Limb (tissue), 2 donors: ENCODE data around the gene ZNF385A.
A peak's percentile ranks its signal among the peaks of the same experiment; 100 is the strongest.

Source experiments
- DNase-seq, 2 donors: peaks; one replicate each; pipeline ENCODE4 v3.0.0-alpha.2; 2016; ENCODE audit errors: extremely low spot score in 2 of 2

The ZNF385A gene

DNA sequence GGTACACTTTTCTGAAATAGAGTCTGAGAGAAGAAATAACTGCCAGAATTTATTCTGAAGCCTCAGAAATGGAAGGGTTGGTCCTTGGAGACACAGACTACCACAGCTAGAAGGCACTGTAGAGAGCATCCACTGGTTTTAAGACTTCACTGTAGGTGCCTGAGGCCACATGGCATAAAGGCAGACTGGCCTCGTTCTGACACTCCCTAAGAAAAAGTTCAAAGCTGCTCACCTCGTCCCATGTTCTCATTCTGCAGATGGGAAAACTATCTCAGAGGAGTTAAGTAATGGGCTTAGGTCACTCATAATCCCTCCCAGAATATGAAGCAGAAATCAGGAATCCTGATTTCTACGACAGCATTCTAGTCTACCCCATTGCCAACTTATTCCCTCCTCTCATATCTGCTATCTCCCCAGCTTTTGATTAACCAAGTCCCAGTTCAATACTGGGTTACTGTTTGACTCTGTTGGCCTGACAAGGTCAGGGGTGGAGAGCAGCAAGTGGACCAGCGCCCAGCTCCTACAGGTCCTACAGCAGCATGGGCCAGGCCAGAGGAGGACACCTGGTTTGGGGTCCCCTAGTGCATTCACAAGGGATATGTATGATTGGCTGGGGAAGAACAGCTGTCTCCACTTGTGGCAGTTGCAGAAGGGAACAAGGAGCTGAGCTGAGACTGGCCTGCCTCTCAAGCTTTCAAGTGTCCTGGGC is 30.8 kb upstream of the ZNF385A start:
- DNase-seq: no peak

DNA sequence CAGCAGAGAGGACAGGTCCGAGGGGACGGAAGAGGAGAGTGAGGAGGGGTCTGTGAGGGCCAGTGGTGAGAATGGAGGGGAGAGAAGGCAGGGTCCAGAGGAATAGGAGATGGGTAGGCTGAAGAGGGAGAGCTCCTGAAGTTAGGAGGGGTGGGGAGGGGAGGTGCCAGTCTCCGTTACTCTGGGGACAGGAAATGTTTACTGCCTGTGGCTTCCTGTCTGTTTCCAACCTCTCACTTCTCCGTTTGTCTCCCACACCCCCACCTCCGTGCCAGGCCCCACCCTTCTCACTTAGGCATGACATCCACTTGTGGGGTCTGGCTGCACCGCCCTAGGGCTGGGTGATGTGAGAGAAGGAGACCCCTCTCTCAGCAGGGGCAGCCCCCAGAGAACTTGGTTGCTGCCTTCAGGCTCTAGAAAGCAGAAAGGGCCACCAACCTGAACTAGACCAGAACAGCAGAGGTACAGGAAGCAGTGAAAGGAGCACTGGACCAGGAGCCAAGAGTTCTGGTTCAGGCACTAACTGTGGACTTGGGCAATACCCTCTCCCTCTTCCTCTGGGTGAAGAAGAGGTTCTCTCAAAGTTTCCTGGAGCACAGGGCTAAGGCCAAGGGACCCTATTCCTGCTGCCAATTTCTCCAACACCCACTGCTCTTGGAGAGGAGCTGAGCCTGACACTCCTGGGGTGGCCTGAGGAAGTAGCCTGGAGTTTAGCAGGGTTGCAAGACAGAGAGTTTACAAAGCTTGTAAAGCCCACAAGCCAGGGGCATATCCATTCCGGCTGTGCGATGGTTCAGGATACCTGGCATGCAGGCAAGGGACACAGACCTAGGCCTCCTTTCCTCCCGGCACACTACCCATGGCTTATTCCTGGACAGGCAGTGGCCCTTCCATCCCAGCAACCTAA is 29.0 kb upstream of the ZNF385A start:
- no peak for DNase-seq

DNA sequence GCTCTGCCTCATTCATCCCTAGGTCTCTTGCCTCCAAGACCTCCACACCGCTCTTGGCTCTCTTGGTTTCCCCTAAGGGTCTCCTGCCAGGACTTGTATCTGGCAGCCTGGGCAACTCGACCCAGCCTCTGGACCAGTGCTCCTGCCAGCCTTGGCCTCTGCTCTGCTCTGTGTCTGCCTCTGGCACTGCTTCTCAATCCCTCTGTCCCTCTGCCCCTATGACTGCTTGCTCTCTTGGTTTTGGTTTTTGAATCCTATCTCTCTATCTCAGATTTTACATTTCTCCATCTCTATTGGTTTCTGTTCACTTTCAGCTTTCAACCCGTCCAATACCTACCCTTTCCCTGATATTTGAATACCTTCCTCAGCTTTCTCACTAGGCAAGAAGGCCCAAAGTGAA is 28.3 kb upstream of the ZNF385A start:
- DNase-seq: no peak

DNA sequence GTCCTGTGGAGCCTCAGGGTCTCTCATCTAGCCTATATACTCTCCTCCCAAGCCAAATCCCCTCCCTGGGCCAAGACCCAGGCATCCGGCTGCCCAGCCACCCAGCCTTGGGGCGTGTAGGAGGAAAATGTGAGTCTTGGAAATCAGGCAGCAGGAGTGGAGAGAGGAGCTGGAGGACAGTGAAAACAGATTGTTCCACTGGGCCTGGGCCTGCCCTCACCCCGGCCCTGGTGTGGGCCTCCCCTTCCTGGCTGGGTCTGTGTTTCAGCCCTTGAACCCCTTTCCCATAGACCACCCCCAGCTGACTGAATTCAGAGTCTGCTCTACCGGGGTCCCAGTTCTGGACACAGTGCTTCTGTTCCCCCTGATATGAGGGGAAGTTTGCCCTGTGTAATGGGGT is 27.8 kb upstream of the ZNF385A start:
- DNase-seq: no peak

DNA sequence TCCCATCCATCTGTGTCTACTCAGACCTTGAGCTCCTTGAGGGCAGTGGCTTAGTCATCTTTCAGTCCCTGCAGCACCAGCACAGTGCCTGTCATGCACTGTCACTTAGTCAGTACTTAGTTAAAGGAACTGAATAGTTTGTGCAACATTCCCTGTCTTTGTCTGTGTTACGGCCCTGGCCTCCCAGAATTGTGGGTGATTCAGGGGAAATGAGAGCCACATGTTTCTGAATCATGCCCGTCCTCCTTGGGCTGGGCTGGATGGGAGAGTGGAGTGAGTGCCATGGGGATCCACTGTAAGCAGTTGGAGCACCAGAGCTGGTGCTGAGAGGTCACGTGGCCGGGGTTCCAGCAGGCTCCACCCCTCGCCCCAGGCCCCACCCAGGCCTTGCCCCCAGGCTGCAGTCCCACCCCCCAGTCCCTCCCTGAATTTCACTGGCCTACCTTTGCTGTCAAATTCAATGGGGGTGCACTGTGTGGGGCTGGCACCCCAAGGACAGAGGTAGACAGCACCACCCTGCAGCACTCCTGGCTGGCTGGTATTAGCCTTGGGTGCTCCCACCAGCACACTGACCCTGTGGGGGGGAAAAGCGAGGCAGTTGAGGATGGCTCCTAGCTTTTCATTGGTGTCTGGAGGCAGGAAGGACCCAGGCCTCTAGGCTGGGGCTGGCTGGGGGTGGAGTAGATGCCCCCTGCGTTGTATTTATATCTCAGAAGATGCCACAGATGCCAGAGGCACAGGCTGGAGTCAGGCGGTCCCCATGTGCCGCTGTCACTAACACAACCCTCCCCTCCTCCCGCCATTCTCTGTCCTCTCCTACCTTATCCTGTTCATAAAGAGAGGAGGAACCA is 27.1 kb upstream of the ZNF385A start:
- no peak for DNase-seq

DNA sequence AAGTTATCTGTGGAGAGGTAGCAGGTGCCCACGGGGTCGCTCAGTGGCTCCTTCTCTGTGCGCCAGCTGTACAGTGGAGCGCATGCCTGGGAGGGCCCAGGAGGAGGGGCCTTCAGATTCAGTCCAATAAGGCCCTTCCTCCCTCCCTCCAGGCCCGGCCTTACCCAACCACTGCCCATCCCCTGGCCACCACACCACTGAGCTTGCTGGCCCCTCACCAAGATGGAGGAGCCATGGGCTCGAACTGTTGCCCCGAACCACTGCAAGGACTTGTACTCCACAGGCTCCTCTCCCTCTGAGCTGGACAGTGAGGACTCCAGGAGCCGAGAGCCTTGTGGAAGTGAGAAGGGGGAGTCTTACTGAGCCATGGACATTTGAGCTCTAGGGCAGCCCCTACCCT is 24.7 kb upstream of the ZNF385A start:
- DNase-seq: no peak

DNA sequence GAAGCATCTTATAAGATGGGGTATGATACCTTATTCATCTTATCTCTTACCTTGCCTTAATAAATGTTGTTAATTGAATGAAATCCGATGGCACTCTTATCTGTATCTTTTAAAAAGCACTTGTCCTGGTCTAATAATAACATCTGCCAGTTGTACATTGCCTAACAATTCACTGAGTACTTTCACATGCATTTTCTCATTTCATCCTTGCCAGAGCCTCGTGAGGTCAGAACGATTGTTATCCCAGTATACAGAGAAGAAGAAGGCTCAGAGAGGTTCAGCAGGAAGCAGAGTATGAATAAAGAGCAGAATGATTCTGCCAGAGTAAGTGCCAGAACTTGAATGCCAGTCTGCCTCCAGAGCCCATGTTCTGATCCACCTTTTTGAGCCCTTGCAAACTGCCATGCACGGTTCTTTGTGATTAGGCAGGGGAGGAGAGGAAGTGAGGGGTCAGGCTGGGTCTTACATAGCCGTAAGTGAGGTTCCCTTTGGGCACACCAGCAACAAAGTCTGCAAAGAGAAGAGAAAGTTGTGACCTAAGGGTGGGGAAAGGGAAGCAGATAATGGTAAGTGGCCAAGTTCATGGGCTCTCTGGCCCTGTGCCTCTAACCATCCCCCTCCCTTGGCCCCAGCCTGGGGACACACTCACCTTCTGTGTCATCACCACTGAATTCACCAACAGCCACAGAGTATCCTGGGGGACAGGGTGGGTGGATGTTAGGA is 22.8 kb upstream of the ZNF385A start:
- no peak for DNase-seq

DNA sequence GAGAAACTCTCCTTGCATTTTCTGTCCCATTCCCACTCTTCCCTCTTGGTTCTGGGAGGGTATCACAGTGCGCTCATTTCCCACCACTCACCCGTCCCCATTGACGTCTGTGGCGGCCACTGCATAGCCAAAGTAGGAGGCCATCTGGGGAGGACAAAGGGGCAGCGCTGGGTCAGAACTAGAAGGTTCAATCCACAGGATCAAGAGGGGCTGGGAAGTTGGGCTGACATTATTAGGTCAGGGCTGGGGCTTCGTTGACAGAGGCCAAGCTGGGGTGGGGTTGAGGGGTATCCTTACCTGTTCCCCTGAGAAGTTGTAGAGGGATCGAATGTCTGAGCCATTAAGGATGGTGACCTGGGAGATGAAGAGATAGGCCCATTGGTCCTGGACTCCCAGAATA is 21.0 kb upstream of the ZNF385A start:
- no peak for DNase-seq

DNA sequence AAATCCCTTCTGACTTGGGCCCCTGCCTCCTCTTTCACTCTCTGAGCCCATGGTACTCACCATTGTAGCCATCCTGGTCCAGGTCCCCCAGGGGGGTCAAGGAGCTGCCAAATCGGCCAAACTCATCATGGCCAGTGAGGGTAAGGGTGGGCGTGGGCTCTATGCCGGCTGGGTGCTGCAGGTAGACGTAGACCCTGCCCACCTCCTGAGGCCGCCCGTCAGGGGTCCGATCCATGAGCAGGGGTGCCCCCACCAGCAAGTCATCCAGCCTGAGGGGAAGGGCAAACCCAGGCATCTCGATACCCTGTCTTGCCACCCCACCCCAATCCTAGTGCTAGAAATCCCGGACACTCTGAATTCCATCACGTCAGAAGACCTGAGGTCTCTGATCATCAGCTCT is 20.6 kb upstream of the ZNF385A start:
- DNase-seq: no peak

DNA sequence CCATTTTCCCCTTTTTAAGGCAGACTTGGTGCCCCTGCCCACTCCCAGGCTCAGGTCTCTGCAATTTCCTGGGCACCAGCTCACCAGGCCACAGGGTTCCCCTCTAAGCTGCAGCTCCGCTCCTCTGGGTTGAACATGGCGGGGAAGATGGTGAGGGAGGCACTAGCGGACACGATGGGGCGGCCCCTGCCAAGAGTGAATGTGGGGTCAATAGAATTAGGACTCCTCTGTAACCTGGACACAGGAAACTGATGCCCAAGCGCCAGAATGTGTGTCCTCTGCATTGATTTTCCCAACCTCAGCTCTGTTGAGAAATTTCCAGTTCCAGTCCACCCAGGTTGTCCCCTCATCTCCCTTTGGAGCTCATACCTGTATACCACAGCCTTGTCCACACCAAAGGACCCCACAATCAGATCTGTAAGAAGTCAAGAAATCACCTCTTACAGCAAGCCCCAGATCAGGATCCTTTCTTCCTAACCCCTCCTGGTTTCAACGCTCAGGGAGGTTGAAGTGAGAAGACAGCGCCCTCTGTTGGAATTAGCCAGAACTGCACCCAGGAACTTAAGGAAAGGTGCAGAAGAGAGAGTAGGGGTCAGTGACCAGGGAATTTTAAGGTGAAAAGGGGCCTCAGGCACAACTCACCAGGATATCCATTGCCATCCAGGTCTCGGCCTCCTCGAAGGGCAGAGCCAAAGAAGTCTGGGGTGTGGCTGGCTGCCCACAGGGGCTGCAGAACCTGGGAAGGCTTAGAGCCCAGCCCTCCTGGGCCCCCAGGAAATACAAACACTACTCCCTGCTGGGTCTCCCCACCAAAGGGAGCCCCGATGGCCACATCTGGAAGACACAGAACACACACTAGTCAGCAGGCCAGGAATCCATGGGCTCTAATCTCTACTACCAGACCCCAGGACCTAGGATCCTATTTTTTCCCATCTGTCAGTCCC is 19.8 kb upstream of the ZNF385A start:
- DNase-seq: no peak

DNA sequence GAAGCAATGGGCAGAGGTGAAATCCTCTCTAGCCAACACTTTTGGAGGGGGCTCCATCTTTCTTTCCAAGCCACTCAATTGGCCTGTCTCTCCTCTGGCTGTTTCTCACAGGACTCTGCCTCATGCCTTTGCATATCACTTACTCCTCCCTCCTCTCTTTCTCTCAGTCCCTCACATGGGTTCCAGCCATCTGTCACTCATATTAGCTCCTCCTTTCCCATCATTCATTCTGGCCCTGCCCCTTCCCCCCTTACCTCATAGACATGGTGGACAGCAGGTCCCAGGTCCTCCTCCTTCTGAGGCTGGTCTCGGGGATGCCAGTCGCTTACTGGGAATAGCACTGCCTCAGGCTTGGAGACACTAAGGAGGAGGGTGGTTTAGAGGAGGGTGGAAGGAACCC is 16.6 kb upstream of the ZNF385A start:
- no peak for DNase-seq

DNA sequence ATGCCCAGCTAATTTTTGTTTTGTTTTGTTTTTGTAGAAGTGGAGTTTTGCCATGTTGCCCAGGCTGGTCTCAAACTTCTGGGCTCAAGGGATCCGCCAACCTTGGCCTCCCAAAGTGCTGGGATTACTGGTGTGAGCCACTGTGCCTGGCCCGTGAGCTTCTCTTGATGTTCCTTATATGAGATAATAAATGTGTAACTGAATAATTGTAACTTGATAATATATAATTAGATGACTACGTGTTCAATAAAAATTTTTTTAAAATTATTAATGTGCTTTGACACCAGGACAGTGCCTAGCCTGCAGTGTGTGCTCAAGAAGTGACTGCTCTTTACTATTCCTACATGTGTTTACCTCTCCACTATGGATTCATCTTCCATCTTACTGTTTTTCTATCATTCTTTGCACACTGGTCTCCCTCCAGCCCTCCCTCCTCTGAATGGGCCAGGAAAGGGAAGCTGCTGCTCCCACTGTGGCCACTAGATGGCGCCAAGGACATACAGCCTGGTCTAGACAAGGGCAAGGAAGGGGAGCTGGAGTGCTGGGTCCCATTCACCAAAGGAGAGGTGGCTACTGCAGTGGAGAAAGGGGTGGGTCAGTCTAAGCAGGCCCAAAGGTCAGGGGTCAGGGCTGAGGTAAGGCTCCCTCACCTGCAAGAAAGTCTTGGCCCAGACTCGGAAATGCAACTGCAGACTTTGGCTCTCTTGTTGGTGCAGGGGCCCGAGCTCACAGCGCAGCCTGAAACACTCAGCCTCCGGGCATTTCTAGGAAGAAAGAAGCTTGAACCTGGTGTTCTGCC is 14.7 kb upstream of the ZNF385A start:
- peak; percentile 77 to 94 for DNase-seq

DNA sequence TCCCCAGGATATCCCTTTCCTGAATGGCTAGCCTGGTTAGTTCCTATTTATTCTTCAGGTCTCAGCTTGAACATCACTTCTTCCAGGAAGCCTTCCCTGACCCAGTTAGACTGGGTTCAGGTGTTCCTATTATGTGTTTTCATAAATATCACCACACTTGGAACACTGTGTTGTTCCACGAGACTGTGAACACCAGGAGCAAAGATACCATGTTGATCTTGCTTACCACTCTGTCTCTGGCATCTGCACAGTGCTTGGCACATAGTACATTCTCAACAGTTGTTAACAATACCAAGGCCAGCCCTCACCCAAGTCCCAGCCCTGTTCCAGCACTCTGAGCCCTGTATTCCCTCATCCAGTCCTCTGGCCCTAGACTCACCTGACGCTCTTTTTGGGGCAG is 13.7 kb upstream of the ZNF385A start:
- DNase-seq: no peak

DNA sequence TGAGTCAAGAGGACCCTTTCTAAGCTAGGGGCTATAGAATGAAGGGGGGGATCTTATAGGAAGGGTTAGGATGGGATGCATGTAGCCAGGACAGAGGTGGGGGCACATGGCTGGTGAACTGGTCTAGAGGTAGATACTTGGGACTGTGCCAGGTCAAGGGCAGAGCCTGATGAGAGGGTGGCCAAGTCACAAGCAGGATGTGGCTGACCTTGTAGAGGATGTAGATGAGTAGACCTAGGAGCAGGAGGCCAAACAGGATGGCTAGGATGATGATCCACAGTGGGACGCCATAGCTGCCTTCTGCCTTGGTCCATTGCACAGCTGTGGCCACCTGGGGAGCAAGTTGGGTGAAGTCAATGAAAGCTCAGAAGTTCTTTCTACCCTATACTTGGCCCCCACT is 12.6 kb upstream of the ZNF385A start:
- DNase-seq: no peak

DNA sequence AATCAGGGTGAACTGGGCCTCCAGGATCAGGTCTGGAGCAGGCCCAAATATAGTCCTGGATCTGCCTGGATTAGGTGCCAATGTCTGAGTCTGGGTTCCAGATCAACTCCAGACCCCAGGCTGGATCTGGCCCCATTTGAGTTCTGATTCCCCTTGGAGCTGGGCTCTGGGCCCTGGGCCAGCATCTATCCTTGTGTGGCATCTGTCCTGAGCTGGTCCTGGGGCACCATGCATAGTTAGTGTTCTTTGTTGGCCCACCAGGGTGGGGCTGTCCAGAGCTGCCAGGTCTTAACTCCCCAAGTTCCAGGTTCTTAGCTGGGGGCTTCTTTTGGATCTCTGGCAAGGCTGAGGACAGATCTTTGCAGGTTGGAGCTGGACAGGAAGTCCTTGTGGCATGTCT is 11.0 kb upstream of the ZNF385A start:
- DNase-seq: no peak

DNA sequence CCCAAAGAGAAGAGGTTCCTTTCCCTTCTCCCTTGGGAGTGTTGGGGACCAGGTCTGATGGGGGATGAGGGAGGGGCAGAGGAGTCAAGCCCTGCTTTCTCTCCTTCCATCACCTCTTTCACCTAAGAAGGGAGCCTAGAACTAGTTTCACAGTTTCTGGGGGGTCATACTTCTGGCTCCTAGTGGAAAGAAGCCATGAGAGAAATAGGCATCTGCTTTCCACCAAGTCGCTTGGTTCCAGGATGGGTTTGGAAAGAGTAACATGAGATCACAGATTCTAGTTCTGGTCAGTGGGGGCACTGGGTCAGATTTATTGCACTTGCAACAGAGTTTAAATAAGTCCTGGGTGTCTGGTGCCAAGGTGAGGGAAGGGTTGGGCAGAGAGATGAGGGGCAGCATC is 10.5 kb upstream of the ZNF385A start:
- DNase-seq: no peak

DNA sequence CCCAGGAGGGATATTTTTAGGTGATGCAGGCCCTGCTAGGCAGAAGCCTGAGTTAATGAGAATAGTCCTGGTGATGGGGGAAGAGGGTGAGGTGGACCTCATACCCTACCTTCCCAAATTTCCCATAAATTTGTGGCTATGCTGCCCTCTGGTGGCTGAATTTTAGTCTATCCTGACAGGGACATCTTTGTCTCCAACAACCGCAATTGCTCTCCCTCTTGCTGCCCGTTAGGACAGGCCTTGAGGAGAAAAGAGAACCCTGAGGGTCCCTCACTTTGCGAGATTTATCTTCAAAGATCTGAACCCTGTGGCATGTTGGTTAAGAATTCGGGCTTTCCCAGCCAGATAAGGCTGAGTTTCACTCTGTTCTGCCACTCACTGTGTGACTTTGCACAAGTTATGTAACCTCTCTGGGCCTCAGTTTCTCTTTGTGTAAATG is 9.8 kb upstream of the ZNF385A start:
- peak in 1 of 2 donors; percentile 72 for DNase-seq

DNA sequence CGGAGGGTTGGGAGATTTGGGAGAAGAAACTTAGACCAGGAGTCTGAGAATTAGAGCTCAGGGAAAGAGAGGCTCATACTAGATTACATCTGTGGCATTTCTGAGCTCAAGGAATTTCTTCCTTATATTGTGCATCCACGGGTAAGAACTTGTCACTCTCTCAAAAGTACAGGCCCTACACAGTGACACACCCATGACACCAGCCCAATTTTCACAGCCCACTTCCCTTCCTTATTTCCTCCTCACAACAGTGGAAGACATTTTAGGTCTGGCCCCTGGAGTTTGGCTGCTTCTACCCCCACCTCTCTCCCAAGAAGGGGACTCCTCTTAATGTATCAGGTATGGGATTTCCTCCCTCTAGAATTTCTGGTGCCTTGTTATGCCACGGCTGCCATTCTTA is 9.2 kb upstream of the ZNF385A start:
- no peak for DNase-seq

DNA sequence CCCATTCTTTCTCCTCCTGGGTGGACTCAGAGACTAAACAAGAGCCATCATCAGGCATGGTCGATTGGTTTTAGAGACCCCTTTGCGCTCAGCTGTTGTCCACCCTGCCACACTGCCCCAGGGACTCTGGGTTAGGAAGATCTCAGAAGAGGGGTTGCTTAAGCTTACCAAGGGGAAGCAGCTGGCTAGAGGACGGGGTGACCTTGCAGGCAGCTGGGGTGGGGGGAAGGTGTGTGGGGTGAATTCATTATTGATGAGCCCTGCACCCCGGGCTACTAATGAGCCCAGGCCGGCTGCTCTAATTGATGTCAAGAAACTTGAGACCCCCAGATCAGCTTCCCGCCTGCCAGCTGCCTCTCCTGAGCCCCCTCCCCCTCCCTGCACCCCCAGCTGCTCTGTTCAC is 8.7 kb upstream of the ZNF385A start:
- DNase-seq: no peak
